OCI-LY7 (cell line): ENCODE measurements around the gene ULBP1. TPM values are rescaled to one million over a fixed set of nuclear protein-coding genes. Genes with fewer than 3 reads are reported as not detected.

Experiments
- BruUV-seq: library from RNA; stranded (reverse); fragments of 400-500 nt; replicated peaks from 2 replicates; lab custom pipeline; 2021; lab: Mats Ljungman, UMichigan
- CTCF ChIA-PET: fragments of 300-600 bp; sonication (Branson Sonifier 250); formaldehyde crosslinking; loops from one replicate; lab custom pipeline; 2022; ENCODE audit warnings: antibody characterized with exemption; ENCODE audit not compliant: unreplicated experiment; lab: Charles Lee
- POLR2A ChIA-PET: fragments of 300-600 bp; sonication (Branson Sonifier 250); formaldehyde crosslinking; loops from one replicate; lab custom pipeline; 2022; ENCODE audit warnings: antibody characterized with exemption; lab: Charles Lee
- DNase-seq: peaks from one replicate; pipeline ENCODE4 v3.0.0-alpha.2; 2015; ENCODE audit warnings: low spot score
- H2AFZ ChIP-seq: fragments of 200-600 bp; sonication (generic), shearing (Covaris generic); 2 replicates; pipeline ENCODE4 v1.6.1; 2014; ENCODE audit warnings: mild to moderate bottlenecking, antibody characterized with exemption, low read length, moderate library complexity
- H3K27ac ChIP-seq: fragments of 200-600 bp; sonication (generic); 2 replicates; pipeline ENCODE4 v1.5.1; 2014; ENCODE audit warnings: mixed run types, low read depth, mild to moderate bottlenecking, moderate library complexity, low read length, inconsistent platforms; ENCODE audit not compliant: poor library complexity, severe bottlenecking
- H3K36me3 ChIP-seq: fragments of 200-600 bp; sonication (generic); 2 replicates; pipeline ENCODE4 v1.6.1; 2014; ENCODE audit warnings: mild to moderate bottlenecking, antibody characterized with exemption, low read length, moderate library complexity, mixed read lengths; ENCODE audit not compliant: insufficient read depth
- H3K4me1 ChIP-seq: fragments of 200-600 bp; sonication (generic); 2 replicates; pipeline ENCODE4 v1.5.1; 2014; ENCODE audit warnings: mild to moderate bottlenecking, low read length; ENCODE audit not compliant: insufficient read depth, poor library complexity, severe bottlenecking
- H3K4me2 ChIP-seq: fragments of 200-600 bp; sonication (generic); 2 replicates; pipeline ENCODE4 v1.6.1; 2014; ENCODE audit warnings: mild to moderate bottlenecking, low read length
- H3K4me3 ChIP-seq: fragments of 200-600 bp; sonication (generic); 2 replicates; pipeline ENCODE4 v1.5.1; 2014; ENCODE audit warnings: mild to moderate bottlenecking, low read depth, low read length; ENCODE audit not compliant: poor library complexity, severe bottlenecking
- H3K79me2 ChIP-seq: fragments of 200-600 bp; sonication (generic); 2 replicates; pipeline ENCODE4 v1.6.1; 2016; ENCODE audit warnings: low read depth, mild to moderate bottlenecking, low read length, moderate library complexity, mixed read lengths; ENCODE audit not compliant: insufficient read depth
- H3K9me2 ChIP-seq: fragments of 200-600 bp; sonication (generic); 2 replicates; pipeline ENCODE4 v1.6.1; 2016; ENCODE audit warnings: mild to moderate bottlenecking, low read length, mixed read lengths; ENCODE audit not compliant: insufficient read depth
- H3K9me3 ChIP-seq: fragments of 200-600 bp; sonication (generic); 2 replicates; pipeline ENCODE4 v1.6.1; 2014; ENCODE audit warnings: mild to moderate bottlenecking, mixed run types, low read length, mixed read lengths
- H4K20me1 ChIP-seq: fragments of 200-600 bp; sonication (generic); 2 replicates; pipeline ENCODE4 v1.6.1; 2014; ENCODE audit warnings: mild to moderate bottlenecking, antibody characterized with exemption, low read length, moderate library complexity, mixed read lengths; ENCODE audit not compliant: insufficient read depth
- CTCF ChIP-seq: fragments of 200-600 bp; sonication (generic); conservative IDR thresholded peaks from 2 replicates; pipeline ENCODE4 v1.5.1; 2014; ENCODE audit warnings: mild to moderate bottlenecking, antibody characterized with exemption, low read length, moderate library complexity, mixed read lengths
- EZH2phosphoT487 ChIP-seq: fragments of 200-600 bp; sonication (generic); IDR thresholded peaks from 2 replicates; pipeline ENCODE4 v1.6.1; 2018; ENCODE audit warnings: low read depth, borderline replicate concordance, mild to moderate bottlenecking, mixed run types, antibody characterized with exemption, low read length, moderate library complexity, mixed read lengths
- intact Hi-C: fragments of 100-400 bp; cut with micrococcal nuclease; formaldehyde crosslinking; loops from one replicate; pipeline ENCODE4 v1.10.0; 2022; ENCODE audit not compliant: unreplicated experiment
- total RNA-seq, 2 experiments: library from RNA; depleted of rRNA in 1 of 2; stranded (reverse); fragments of >200 nt in 1 of 2; shearing (Covaris generic) in 1 of 2; gene quantifications; 2 replicates each; pipeline ENCODE4 v1.2.3, GENCODE V29; 2014 to 2022

Gene ULBP1
- total RNA-seq, 2 experiments from 2014 or later = 0.79 to 2.3 TPM

GRCh38 chr6:149924206-149924932 lies 39.4 kb upstream of the ULBP1 start:
- no TSS peak for BruUV-seq
- Histone ChIP-seq H3K79me2 (no peaks in the 10 kb centered on the region), H3K36me3 (no peaks in the 10 kb centered on the region), H3K4me1 (peaks cover 11% of the 10 kb centered on the region), H3K9me2 (no peaks in the 10 kb centered on the region), H2AFZ (no peak overlapping the region), H3K4me3 (no peak overlapping the region), H3K4me2 (no peak overlapping the region), H3K27ac (no peak overlapping the region), H4K20me1 (no peaks in the 10 kb centered on the region), H3K9me3 (no peaks in the 10 kb centered on the region)
- ChIA-PET CTCF (interaction anchor here (1.1 to 2.0 kb wide), 2 partner anchors 84 to 89 kb away, joined by 4 read pairs; no protein-coding TSS in a partner anchor), POLR2A (no interaction called here)
- TF ChIP-seq EZH2phosphoT487 = no peak
- TF ChIP-seq CTCF = no peak
- intact Hi-C loops = loop anchor here (10.0 kb wide), 1 partner anchor 360 kb away; the partner anchor contains the start of gene GINM1
- no peak for DNase-seq

GRCh38 chr6:149924933-149925252 lies 38.9 kb upstream of the ULBP1 start:
- no TSS peak for BruUV-seq
- H4K20me1 ChIP-seq = no peaks in the 10 kb centered on the region
- ChIA-PET CTCF (interaction anchor here (1.1 to 2.0 kb wide), 2 partner anchors 84 to 89 kb away, joined by 4 read pairs; no protein-coding TSS in a partner anchor), POLR2A (no interaction called here)
- no peak overlapping the region for H3K4me2 ChIP-seq
- no peaks in the 10 kb centered on the region for H3K36me3 ChIP-seq
- no peak for DNase-seq
- intact Hi-C loops = loop anchor here (10.0 kb wide), 1 partner anchor 360 kb away; the partner anchor contains the start of gene GINM1
- no peak for TF ChIP-seq CTCF
- TF ChIP-seq EZH2phosphoT487 = no peak
- H3K9me3 ChIP-seq = no peaks in the 10 kb centered on the region
- no peak overlapping the region for H3K27ac ChIP-seq
- no peaks in the 10 kb centered on the region for H3K9me2 ChIP-seq
- no peaks in the 10 kb centered on the region for H3K79me2 ChIP-seq
- no peak overlapping the region for H3K4me3 ChIP-seq
- H3K4me1 ChIP-seq = peaks cover 11% of the 10 kb centered on the region
- no peak overlapping the region for H2AFZ ChIP-seq
